DMS114 treated with DMSO at 0.1 percent for 48 hours (cell line): ENCODE results near the gene SESN2.

ENCODE experiments used
- DNase-seq: peaks from one replicate; lab custom pipeline; 2025; ENCODE audit not compliant: unreplicated experiment; lab: John Stamatoyannopoulos, UW

SESN2 gene, protein sequence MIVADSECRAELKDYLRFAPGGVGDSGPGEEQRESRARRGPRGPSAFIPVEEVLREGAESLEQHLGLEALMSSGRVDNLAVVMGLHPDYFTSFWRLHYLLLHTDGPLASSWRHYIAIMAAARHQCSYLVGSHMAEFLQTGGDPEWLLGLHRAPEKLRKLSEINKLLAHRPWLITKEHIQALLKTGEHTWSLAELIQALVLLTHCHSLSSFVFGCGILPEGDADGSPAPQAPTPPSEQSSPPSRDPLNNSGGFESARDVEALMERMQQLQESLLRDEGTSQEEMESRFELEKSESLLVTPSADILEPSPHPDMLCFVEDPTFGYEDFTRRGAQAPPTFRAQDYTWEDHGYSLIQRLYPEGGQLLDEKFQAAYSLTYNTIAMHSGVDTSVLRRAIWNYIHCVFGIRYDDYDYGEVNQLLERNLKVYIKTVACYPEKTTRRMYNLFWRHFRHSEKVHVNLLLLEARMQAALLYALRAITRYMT

DNA sequence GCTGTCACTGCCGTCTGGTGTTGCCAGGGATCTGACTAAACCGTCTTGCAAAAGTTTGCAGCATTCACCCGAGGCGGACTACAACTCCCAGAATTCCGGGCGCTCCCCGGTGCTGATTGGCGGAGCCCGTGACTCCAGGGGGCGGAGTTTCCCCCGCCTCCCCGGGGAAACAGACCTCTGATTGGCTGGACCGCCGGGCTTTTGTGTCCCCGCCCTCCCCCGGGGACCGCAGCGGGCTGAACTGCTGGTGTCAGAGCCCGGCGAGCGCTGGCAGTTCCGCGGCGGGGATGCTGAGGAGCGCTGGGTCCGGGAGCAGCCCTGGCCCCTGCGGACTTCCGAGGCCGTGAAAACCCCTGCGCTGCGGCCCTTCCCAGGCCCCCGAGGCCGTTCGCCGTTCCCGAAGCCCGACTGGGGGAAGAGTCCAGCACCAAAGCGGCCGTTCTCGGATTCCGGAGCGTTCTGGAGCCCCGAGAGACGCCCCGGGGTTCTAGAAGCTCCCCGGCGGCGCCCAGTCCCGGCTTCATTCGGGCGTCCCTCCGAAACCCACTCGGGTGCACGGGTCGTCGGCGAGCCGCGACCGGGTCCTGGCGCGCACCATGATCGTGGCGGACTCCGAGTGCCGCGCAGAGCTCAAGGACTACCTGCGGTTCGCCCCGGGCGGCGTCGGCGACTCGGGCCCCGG is at the start of gene SESN2:
Gene SESN2 (plus strand): TSS at position 267 of the 682 bp plus-strand sequence. CDS start 330 bp downstream, at position 597.
- peak; percentile 93 for DNase-seq

DNA sequence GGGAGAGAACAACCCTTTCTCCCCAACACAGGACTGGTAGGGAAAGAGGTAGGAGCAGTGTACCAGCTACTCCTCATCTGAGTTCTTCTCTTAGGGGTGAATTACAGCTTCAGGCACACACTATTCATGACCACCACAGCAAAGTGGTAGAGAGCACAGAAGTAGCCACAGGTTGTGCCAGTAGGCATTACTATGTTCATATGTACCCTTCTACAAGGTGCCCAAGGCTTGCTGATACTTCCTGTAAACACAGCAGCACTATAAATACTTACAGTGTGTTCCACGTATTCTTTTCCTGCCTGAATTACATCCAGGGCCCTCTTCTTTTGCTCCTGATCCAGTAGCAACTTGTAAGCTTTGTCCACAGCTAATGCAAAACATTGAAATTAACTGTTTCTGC is 49.6 kb upstream of the SESN2 start:
- no peak for DNase-seq

DNA sequence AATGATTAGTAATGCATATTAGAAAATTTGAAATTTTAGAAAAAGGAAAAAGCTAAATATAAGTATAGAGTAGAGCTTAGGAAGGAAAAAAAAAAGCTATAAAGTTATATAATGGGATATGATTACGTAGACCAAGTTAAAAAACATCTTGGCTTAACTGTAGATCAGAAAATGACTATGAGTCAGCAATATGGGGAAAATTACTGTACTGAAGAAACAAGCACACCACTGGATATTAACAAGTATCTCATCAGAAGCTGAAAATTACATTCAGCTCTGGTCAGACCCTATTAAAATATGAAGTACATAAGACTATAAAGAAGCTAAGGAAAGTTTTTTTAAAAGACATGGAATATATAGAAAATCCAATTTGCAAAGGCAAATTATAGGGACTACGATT is 46.0 kb upstream of the SESN2 start:
- DNase-seq: no peak

DNA sequence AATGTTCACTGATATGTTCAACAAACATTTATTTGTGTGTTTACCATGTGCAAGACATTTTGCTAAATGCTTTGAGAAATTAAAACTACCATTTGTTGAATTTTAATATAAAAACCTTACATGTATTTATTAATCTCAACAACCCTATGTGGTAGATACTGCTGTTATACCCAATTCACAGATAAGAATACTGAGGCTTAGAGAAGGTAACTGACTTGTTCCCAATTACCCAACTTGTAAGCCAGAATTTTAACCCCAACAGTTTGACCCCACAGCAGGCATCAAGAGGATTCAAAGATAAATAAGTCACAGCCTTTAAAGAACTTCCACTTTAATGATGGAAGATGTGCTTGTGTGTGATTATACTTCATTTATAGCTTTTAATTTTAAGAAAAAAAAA is 30.2 kb upstream of the SESN2 start:
- no peak for DNase-seq

GRCh38 chr1:28229996-28230395 is 29.3 kb upstream of the SESN2 start:
- no peak for DNase-seq

DNA sequence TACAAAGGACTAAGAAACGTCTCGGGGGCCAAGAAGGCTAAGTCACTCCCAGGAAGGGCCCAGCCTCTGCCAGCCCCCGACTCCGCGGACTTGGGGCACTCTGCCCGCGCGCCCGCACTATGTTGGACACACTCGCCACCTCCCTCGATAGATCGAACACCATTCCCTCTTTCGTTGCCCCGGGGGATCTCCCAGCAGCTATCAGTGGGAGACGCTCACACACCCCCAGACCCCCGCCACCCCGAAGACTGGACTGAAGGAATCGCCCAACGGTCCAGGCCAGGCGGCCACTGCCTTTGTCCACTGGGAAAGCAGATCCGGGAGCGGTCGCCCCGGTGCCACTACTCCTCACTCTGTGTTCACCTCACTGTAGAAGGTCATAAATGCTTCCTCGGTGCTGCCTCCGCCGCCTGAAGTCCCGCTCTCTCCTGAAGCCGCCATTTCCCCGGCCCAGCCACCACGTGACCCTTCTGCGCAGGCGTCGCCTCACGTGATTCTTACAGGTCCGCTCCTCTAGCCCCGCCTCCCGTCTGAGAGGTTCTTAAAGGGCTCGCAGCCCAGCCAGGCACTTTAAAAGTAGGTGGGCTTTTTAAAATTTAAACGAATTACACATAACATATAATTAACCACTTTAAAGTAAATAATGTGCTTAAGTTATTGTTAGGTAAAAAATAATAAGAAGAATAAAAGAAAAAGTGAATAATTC is 26.6 kb upstream of the SESN2 start, which contains the start of gene DNAJC8:
Gene DNAJC8 (minus strand): TSS at position 472 of the 706 bp plus-strand sequence. CDS start 31 bp downstream, at position 441.
- peak; percentile 84 for DNase-seq

GRCh38 chr1:28233264-28233606 is 26.1 kb upstream of the SESN2 start:
- no peak for DNase-seq

DNA sequence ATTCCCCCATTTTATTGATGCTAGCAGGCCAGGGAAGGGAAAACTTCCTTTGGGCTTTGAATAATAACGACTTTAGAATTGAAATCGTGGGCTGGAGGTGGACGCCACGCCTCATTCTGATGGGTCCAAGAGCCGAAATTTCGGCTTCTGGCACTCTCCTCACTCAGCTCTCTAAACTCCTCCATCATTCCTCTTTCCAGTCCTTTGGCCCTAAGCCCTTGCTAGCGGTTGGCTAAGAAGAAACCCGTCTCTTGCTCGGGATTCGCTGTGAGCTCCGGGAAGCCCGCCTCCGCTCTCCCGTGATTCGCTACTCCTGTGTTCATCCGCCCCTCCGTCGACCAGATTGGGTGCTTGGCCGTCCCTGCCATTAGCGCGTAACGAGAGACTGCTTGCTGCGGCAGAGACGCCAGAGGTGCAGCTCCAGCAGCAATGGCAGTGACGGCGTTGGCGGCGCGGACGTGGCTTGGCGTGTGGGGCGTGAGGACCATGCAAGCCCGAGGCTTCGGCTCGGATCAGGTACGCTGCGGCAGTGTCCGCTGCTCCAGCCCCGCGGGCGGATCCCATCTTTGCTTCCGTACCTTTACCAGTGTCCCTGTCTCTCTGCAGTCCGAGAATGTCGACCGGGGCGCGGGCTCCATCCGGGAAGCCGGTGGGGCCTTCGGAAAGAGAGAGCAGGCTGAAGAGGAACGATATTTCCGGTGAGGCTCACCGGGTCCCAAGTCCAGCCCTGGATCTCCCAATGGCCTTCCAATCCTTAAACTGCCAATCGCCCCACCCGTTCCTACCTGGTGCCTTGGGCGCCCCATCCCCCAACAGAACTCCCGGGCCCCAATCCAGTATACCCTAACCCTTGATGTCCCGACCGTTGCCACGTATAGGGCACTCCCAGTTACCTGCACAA is 23.3 kb upstream of the SESN2 start, which contains the start of gene ATP5IF1:
Gene ATP5IF1 (plus strand): TSS at position 370 of the 901 bp plus-strand sequence. CDS start 60 bp downstream, at position 430.
- peak; percentile 97 for DNase-seq

DNA sequence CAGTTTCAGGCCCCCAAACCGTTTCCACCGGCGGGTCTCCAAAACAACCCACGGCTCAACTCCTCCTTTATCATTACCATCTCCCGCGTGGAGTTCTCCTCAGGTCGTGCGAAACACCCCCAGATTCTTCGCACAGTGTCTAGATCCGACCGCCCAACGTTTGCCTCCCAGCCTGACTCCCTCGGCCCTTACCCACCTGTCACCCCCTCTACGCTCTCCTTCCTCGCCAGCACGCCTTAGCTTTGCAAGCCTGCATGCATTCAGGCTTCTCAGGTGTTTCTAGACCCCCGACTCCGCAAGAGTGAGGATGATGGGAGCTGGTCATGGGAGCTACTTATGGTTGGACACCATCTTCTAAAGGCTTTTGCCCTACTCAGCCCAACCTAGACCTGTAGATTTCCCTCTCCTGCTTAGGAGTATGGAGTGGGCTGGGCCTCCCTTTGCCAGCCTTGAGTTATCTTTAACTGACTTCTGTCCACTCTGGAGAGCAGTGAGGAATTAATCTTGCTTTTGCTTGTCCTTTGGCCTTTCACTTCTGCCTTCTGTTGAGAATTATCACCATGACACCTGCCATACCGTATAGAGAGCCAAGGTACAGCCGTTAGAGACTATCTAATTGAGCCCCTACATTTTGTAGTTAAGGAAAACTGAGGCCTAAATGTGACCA is 22.5 kb upstream of the SESN2 start:
- DNase-seq: no peak

- DNase-seq: no peak
These were observed 20.3 kb upstream of the SESN2 start for GRCh38 chr1:28239004-28239403.

- no peak for DNase-seq
These were observed 19.3 kb upstream of the SESN2 start for GRCh38 chr1:28240024-28240423.

DNA sequence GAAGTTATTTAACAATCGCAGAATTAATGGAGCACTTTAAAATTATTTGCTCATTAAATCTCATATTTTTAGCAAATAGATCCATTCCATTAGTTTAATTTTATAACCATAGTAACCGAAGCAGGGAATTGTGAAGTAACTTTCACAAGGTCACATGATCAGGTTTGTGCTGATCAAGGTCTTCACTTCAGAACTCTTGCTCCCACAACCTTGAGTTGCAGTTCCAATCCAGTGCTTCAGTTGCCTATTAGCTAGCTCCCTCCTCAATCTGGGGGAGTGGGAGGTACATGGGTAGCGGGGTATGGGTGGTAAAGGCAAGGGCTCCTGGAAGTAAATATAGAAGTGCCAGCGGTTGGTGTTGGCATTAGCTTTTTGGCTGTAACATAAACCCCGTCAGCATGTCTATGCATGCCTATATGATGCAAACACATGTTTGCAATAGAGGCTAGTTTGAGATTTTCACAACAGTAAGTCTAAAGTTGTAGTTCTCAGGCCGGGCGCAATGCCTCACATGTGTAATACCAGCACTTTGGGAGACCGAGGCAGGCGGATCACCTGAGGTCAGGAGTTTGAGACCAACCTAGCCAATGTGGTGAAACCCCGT is 17.6 kb upstream of the SESN2 start:
- DNase-seq: no peak

DNA sequence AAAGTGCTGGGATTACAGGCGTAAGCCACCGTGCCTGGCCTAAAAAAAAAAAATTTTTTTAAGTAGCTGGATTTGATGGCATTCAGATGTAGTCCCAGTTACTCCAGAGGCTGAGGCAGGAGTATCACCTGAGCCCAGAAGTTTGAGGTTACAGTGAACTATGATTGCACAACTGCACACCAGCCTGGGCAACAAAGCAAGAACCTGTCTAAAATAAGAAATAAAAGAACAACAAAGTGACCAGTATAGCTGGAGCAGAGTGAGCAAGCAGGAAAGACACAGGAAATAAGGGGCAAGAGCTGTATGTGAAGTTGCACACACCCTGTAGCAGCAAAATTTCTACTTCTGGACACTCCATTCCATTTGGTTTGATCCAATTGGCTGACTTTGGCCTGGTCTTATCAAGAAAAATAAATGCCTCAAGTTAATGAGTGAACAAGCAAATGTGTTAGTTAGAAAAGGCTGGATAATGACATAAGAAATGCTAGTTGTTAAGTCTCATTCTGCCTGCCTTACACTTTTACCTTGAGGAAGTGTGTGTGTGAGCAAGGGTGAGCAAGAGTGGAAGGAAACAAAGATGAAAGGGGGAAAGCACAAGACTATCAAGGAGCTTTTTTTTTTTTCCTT is 15.5 kb upstream of the SESN2 start:
- no peak for DNase-seq

DNA sequence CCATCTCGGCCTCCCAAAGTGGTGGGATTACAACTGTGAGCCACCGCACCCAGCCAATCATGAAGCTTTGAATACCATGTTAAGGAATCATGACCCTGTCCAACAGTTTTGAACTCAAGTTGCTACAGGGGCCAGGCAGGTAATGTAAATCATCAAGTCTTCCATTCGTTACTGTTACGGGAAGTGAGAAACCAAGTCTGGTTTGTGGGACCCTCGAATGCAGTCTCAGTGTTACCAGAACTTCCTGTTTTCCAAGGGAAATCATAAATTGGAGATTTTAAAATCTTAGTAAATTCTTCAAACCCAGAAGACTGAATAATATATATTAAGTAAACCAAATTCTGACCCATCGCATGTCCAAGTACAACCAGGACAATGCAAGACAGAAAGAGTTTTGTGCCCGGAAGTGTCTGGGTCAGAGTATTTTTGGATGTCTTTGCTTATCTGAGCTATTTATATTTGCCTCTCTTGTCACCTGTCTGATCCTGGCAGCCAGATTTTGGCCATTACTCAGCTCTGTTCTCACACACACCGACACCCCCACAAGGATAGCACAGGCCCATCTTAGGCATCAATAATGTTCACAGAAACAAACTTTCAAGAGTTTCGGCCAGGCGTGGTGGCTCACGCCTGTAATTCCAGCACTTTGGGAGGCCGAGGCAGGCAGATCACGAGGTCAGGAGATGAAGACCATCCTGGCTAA is 14.6 kb upstream of the SESN2 start:
- DNase-seq: no peak

- no peak for DNase-seq
These were observed 12.9 kb upstream of the SESN2 start for GRCh38 chr1:28246427-28246832.

GRCh38 chr1:28247612-28248272 is 11.6 kb upstream of the SESN2 start:
- DNase-seq: no peak

- peak; percentile 76 for DNase-seq
These were observed 10.9 kb upstream of the SESN2 start for GRCh38 chr1:28248273-28249012.
